Measurements from ENCODE around the gene DCXR. TPM values are rescaled to one million over a fixed set of nuclear protein-coding genes. Genes with fewer than 3 reads are reported as not detected.

The DCXR gene
- polyA plus RNA-seq, 3 donors: 88.8 to 93.1 (median 90.3) TPM

DNA sequence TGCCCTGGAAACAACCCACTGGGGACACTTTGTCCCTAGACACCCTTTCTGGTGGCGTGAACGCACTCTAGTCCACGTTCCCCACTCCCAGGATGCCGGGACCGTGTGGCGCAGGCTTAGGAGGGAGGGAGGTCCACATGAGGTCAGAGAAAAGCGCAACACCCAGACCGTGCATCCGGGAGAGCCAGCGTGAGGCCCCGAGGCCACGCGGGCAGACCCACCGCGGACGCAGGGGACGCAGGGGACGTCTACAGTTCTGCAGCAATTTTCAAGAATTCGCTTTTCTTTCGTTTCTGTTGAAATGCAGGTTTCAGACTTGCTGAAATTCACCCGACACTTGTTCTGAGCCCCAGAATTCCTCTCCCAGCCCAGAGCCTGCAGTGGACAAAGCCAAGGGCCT is 9.4 kb upstream of the DCXR start:
- no peak for DNase-seq
- Mint-ChIP-seq H3K36me3 (peaks cover 17 to 34% of the 10 kb centered on the region in 2 donors), H3K9me3 (no peaks in the 10 kb centered on the region), H3K4me1 (peaks cover 9% of the 10 kb centered on the region), H3K27ac (no peak overlapping the region), H3K4me3 (no peak overlapping the region), H3K27me3 (ENCODE audit: low read depth in 3 of 3) (peaks cover 0 to 2% (median 1%) of the 10 kb centered on the region in 3 donors)
- Histone ChIP-seq H3K36me3 (replicated peaks in 1 of 2; ENCODE audit: control insufficient read depth in 1 of 2, insufficient read depth in 2 of 2, low read length in 2 of 2) (peaks cover 20 to 28% of the 10 kb centered on the region in 2 donors), H3K27ac (ENCODE audit: low read depth in 1 of 2, low read length in 2 of 2) (no peak overlapping the region), H3K9ac (ENCODE audit: insufficient read depth, low read length, poor library complexity, severe bottlenecking) (no peak overlapping the region), H3K27me3 (ENCODE audit: control insufficient read depth in 2 of 2, insufficient read depth in 2 of 2, low read length in 2 of 2) (no peaks in the 10 kb centered on the region), H3K4me3 (replicated peaks in 1 of 3; ENCODE audit: low read depth in 2 of 3, low read length in 3 of 3) (no peak overlapping the region), H2AFZ (ENCODE audit: insufficient read depth, low read depth, low read length, poor library complexity, severe bottlenecking) (no peak overlapping the region), H3K9me3 (replicated peaks in 1 of 2; ENCODE audit: control insufficient read depth in 1 of 2, insufficient read depth in 1 of 2, low read length in 2 of 2) (no peaks in the 10 kb centered on the region), H3K79me2 (ENCODE audit: insufficient read depth, low read length) (peaks cover 3% of the 10 kb centered on the region), H4K20me1 (ENCODE audit: insufficient read depth, low read length) (no peaks in the 10 kb centered on the region), H3K4me1 (ENCODE audit: control insufficient read depth in 1 of 2, insufficient read depth in 2 of 2, low read length in 2 of 2) (peaks cover 8 to 13% of the 10 kb centered on the region in 2 donors), H3K4me2 (replicated peaks; ENCODE audit: extremely low read depth, low read length, poor library complexity, severe bottlenecking) (no peak overlapping the region)
- 93% methylated on average over 16 of the region's 21 CpGs for WGBS (ENCODE audit: insufficient coverage)
- intact Hi-C loops (cut with micrococcal nuclease): no loop called here
- TF ChIP-seq, protein P1, sequence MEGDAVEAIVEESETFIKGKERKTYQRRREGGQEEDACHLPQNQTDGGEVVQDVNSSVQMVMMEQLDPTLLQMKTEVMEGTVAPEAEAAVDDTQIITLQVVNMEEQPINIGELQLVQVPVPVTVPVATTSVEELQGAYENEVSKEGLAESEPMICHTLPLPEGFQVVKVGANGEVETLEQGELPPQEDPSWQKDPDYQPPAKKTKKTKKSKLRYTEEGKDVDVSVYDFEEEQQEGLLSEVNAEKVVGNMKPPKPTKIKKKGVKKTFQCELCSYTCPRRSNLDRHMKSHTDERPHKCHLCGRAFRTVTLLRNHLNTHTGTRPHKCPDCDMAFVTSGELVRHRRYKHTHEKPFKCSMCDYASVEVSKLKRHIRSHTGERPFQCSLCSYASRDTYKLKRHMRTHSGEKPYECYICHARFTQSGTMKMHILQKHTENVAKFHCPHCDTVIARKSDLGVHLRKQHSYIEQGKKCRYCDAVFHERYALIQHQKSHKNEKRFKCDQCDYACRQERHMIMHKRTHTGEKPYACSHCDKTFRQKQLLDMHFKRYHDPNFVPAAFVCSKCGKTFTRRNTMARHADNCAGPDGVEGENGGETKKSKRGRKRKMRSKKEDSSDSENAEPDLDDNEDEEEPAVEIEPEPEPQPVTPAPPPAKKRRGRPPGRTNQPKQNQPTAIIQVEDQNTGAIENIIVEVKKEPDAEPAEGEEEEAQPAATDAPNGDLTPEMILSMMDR (IDR thresholded peaks at IDR 0.05): no peak

DNA sequence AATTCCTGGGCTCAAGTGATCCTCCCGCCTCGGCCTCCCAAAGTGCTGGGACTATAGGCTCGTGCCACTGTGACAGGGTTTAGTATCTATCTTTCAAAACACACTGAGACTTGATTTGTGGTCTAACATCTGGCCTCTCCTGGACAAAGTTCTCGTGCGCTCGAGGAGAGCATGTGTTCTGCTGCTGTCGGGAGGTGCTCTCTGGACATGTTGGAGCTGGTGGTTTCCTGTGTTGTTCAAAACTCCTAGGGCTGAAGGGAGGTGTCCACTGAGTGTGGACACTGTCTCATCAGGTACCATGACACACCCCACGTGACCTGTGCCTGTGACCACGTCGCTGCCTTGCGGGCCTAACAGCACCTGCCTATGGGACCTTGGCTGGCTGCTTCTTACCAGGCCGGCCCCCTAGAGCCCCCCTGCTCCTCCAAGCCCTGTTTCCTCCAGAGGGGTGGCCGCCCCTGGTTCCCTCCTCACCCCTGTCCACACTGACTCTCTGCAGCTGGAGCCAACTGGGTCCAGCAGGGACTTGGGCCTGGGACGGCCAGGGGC is 8.5 kb upstream of the DCXR start:
- peaks cover 7 to 11% of the 10 kb centered on the region in 2 donors for H3K4me1 ChIP-seq (ENCODE audit: control insufficient read depth in 1 of 2, insufficient read depth in 2 of 2, low read length in 2 of 2)
- H3K27me3 Mint-ChIP-seq (ENCODE audit: low read depth in 3 of 3): peaks cover 0 to 2% (median 2%) of the 10 kb centered on the region in 3 donors

More for the DNA sequence above, 8.5 kb upstream of the DCXR start:
- Histone ChIP-seq H3K9me3 (replicated peaks in 1 of 2; ENCODE audit: control insufficient read depth in 1 of 2, insufficient read depth in 1 of 2, low read length in 2 of 2) (no peaks in the 10 kb centered on the region), H2AFZ (ENCODE audit: insufficient read depth, low read depth, low read length, poor library complexity, severe bottlenecking) (no peak overlapping the region), H3K79me2 (ENCODE audit: insufficient read depth, low read length) (peaks cover 3% of the 10 kb centered on the region), H4K20me1 (ENCODE audit: insufficient read depth, low read length) (no peaks in the 10 kb centered on the region), H3K4me2 (replicated peaks; ENCODE audit: extremely low read depth, low read length, poor library complexity, severe bottlenecking) (no peak overlapping the region), H3K4me3 (replicated peaks in 1 of 3; ENCODE audit: low read depth in 2 of 3, low read length in 3 of 3) (no peak overlapping the region), H3K27me3 (ENCODE audit: control insufficient read depth in 2 of 2, insufficient read depth in 2 of 2, low read length in 2 of 2) (no peaks in the 10 kb centered on the region), H3K36me3 (replicated peaks in 1 of 2; ENCODE audit: control insufficient read depth in 1 of 2, insufficient read depth in 2 of 2, low read length in 2 of 2) (peaks cover 20 to 28% of the 10 kb centered on the region in 2 donors), H3K9ac (ENCODE audit: insufficient read depth, low read length, poor library complexity, severe bottlenecking) (no peak overlapping the region), H3K27ac (ENCODE audit: low read depth in 1 of 2, low read length in 2 of 2) (no peak overlapping the region)
- peaks cover 17 to 34% of the 10 kb centered on the region in 2 donors for H3K36me3 Mint-ChIP-seq
- DNase-seq: no peak
- intact Hi-C loops (cut with micrococcal nuclease): no loop called here
- peaks cover 0 to 2% (median 0%) of the 10 kb centered on the region in 7 donors for H3K9me3 Mint-ChIP-seq
- H3K27ac Mint-ChIP-seq: peak overlapping the region in 1 of 7 donors; percentile 3
- H3K4me3 Mint-ChIP-seq: no peak overlapping the region
- peaks cover 13% of the 10 kb centered on the region for H3K4me1 Mint-ChIP-seq
- TF ChIP-seq, protein P1 (IDR thresholded peaks at IDR 0.05): no peak
- 86% methylated on average over 10 of the region's 14 CpGs for WGBS (ENCODE audit: insufficient coverage)
